SU-DHL-6 (cell line): ENCODE measurements around the gene FKRP.

ENCODE experiments used
- H2AFZ ChIP-seq: fragments of 200-600 bp; sonication (generic); 2 replicates; pipeline ENCODE4 v1.6.1; 2014; ENCODE audit warnings: low read depth, mild to moderate bottlenecking, moderate library complexity, mixed read lengths, antibody characterized with exemption, low read length; ENCODE audit not compliant: severe bottlenecking
- H3F3A ChIP-seq: fragments of 200-600 bp; shearing (Covaris generic); 2 replicates; pipeline ENCODE4 v1.6.0; 2016; ENCODE audit warnings: antibody characterized with exemption, mild to moderate bottlenecking; ENCODE audit not compliant: insufficient read depth
- H3K27ac ChIP-seq: fragments of 200-600 bp; sonication (generic); 2 replicates; pipeline ENCODE4 v1.5.1; 2016; ENCODE audit warnings: low read depth, mild to moderate bottlenecking, low read length, moderate library complexity, mixed read lengths
- H3K27me3 ChIP-seq: fragments of 200-600 bp; sonication (generic), shearing (Covaris generic); 2 replicates; pipeline ENCODE4 v1.6.0; 2014; ENCODE audit warnings: mild to moderate bottlenecking, low read length
- H3K36me3 ChIP-seq: fragments of 200-600 bp; sonication (generic); 2 replicates; pipeline ENCODE4 v1.6.1; 2014; ENCODE audit warnings: mild to moderate bottlenecking, low read length, mixed read lengths
- H3K4me2 ChIP-seq: fragments of 300-600, 200-600 bp; shearing (Covaris generic), sonication (generic); 2 replicates; pipeline ENCODE4 v1.6.0; 2014; ENCODE audit warnings: low read length, low read depth, mild to moderate bottlenecking; ENCODE audit not compliant: poor library complexity, severe bottlenecking
- H3K4me3 ChIP-seq: fragments of 200-600 bp; sonication (generic); 2 replicates; pipeline ENCODE4 v1.5.1; 2014; ENCODE audit warnings: antibody characterized with exemption, low read length, mild to moderate bottlenecking, mixed read lengths; ENCODE audit not compliant: insufficient read depth, poor library complexity, severe bottlenecking
- H3K79me2 ChIP-seq: fragments of 200-600 bp; sonication (generic); 2 replicates; pipeline ENCODE4 v1.6.1; 2014; ENCODE audit warnings: mild to moderate bottlenecking, low read length, moderate library complexity; ENCODE audit not compliant: insufficient read depth
- H3K9ac ChIP-seq: fragments of 200-600 bp; sonication (generic); 2 replicates; pipeline ENCODE4 v1.7.0; 2014; ENCODE audit warnings: mild to moderate bottlenecking, low read length
- H3K9me2 ChIP-seq: fragments of 200-600 bp; sonication (generic); replicated peaks from 2 replicates; pipeline ENCODE4 v1.6.1; 2014; ENCODE audit warnings: low read length; ENCODE audit not compliant: insufficient read depth
- H3K9me3 ChIP-seq: fragments of 200-600 bp; sonication (generic); 2 replicates; pipeline ENCODE4 v1.6.1; 2014; ENCODE audit warnings: low read length, mixed read lengths; ENCODE audit not compliant: insufficient read depth
- H4K20me1 ChIP-seq: fragments of 200-600 bp; sonication (generic); 2 replicates; pipeline ENCODE4 v1.6.1; 2014; ENCODE audit warnings: low read depth, mild to moderate bottlenecking, antibody characterized with exemption, low read length, moderate library complexity, mixed read lengths
- EZH2phosphoT487 ChIP-seq: fragments of 200-600 bp; sonication (generic), shearing (Covaris generic); conservative IDR thresholded peaks from 2 replicates; pipeline ENCODE4 v1.6.1; 2018; ENCODE audit warnings: mild to moderate bottlenecking, antibody characterized with exemption, low read length, moderate library complexity, mixed read lengths
- TF ChIP-seq, protein P1 (sequence below): fragments of 200-600 bp; sonication (generic); IDR thresholded peaks from one replicate; pipeline ENCODE4 v1.5.1; 2017; ENCODE audit warnings: antibody characterized with exemption, mild to moderate bottlenecking, low read length, moderate library complexity; ENCODE audit not compliant: insufficient read depth, poor library complexity, severe bottlenecking

The FKRP gene

DNA sequence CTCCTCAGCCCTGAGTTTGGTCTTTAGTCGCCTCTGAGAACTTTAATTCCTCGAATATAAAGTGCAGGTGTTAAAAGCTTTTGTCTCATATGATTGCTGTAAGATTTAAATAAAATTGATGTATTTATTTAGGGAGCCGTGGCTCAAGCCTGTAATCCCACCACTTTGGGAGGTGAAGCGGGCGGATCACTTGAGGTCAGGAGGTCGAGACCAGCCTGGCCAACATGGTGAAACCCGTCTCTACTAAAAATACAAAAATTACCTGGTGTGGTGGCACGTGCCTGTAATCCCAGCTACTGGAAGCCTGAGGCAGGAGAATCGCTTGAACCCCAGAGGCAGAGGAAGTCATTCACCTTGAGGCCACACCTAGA lies 43.1 kb downstream of the FKRP start:
- H3K27me3 ChIP-seq, result no peaks in the 10 kb centered on the region
- no peaks in the 10 kb centered on the region for H3K9me2 ChIP-seq
- H3K79me2 ChIP-seq, result peaks cover 44% of the 10 kb centered on the region
- peak overlapping the region; percentile 42 for H2AFZ ChIP-seq
- H3K36me3 ChIP-seq, result peaks cover 4% of the 10 kb centered on the region; the same call in 1 of the 2 replicates
- TF ChIP-seq EZH2phosphoT487, result no peak
- TF ChIP-seq, protein P1, sequence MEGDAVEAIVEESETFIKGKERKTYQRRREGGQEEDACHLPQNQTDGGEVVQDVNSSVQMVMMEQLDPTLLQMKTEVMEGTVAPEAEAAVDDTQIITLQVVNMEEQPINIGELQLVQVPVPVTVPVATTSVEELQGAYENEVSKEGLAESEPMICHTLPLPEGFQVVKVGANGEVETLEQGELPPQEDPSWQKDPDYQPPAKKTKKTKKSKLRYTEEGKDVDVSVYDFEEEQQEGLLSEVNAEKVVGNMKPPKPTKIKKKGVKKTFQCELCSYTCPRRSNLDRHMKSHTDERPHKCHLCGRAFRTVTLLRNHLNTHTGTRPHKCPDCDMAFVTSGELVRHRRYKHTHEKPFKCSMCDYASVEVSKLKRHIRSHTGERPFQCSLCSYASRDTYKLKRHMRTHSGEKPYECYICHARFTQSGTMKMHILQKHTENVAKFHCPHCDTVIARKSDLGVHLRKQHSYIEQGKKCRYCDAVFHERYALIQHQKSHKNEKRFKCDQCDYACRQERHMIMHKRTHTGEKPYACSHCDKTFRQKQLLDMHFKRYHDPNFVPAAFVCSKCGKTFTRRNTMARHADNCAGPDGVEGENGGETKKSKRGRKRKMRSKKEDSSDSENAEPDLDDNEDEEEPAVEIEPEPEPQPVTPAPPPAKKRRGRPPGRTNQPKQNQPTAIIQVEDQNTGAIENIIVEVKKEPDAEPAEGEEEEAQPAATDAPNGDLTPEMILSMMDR, result no peak
- no peak overlapping the region for H3K9ac ChIP-seq
- no peaks in the 10 kb centered on the region; the same call in 1 of the 2 replicates for H4K20me1 ChIP-seq
- H3K4me2 ChIP-seq, result peak overlapping the region; percentile 37
- no peak overlapping the region for H3K27ac ChIP-seq
- no peaks in the 10 kb centered on the region for H3K9me3 ChIP-seq
- peaks cover 24% of the 10 kb centered on the region for H3F3A ChIP-seq
- no peak overlapping the region for H3K4me3 ChIP-seq

DNA sequence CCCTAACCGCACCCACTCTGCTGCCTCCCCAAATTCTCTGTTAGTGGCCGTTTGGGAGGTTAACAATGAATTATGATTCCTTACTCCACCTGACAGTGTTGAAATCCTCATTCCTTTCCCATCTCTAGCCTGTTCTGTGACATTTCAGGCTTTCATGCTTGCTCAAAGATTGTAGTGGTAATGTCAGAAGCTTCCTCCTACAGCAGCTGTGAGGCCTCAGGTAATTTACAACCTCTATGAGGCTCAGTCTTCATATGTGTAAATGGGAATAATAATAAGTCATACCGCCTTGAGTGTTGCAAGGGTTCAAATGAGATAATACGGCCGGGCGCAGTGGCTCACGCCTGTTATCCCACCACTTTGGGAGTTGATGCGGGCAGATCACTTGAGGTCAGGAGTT lies 43.5 kb downstream of the FKRP start:
- no peak overlapping the region for H3K27ac ChIP-seq
- no peak overlapping the region for H3K9ac ChIP-seq

DNA sequence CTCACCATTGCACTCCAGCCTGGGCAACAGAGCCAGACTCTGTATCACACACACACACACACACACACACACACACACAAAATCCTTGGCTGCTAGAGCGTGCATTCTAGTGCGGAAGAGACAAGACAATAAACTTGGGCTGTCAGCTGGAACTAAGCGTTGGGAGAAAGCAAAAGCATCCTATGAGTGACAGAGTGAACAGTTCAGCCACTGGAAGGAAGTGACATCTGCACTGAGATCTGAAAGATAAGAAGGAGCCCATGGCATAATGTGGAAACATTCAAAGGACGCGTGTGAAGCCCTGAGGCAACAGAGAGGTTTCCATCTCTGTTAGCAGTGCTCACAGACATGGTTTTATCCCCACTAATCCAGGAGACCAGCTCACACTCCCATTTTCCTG lies 46.1 kb downstream of the FKRP start:
- TF ChIP-seq, protein P1, result no peak
- no peak for TF ChIP-seq EZH2phosphoT487
- Histone ChIP-seq H3K36me3 (no peaks in the 10 kb centered on the region), H3K9ac (no peak overlapping the region), H3K4me3 (no peak overlapping the region), H2AFZ (no peak overlapping the region), H3F3A (peaks cover 3% of the 10 kb centered on the region), H3K27me3 (no peaks in the 10 kb centered on the region), H3K27ac (no peak overlapping the region), H3K79me2 (peaks cover 14% of the 10 kb centered on the region), H3K4me2 (no peak overlapping the region), H3K9me2 (no peaks in the 10 kb centered on the region), H3K9me3 (no peaks in the 10 kb centered on the region), H4K20me1 (no peaks in the 10 kb centered on the region)

More for the DNA sequence above, 43.5 kb downstream of the FKRP start:
- no peaks in the 10 kb centered on the region; the same call in 1 of the 2 replicates for H4K20me1 ChIP-seq
- peaks cover 40% of the 10 kb centered on the region for H3K79me2 ChIP-seq
- TF ChIP-seq, protein P1, result no peak
- no peak for TF ChIP-seq EZH2phosphoT487
- H2AFZ ChIP-seq, result no peak overlapping the region
- H3K9me2 ChIP-seq, result no peaks in the 10 kb centered on the region
- no peak overlapping the region for H3K4me3 ChIP-seq
- no peak overlapping the region for H3K4me2 ChIP-seq
- H3K9me3 ChIP-seq, result no peaks in the 10 kb centered on the region
- H3K27me3 ChIP-seq, result no peaks in the 10 kb centered on the region
- H3F3A ChIP-seq, result peaks cover 24% of the 10 kb centered on the region
- H3K36me3 ChIP-seq, result no peaks in the 10 kb centered on the region; the same call in 1 of the 2 replicates
